Keratinocyte (primary cell): ENCODE data around the gene SVOP. TPM values are rescaled to one million over a fixed set of nuclear protein-coding genes. Genes with fewer than 3 reads are reported as not detected.

Experiments used
- DNase-seq: peaks from one replicate; pipeline ENCODE4 v3.0.0-alpha.2; 2011; ENCODE audit warnings: low read depth, missing footprints, low spot score
- FAIRE-seq: peaks from 2 replicates; lab custom pipeline; 2011; peaks lifted over from hg19 to GRCh38; lab: Jason Lieb, UNC
- H2AFZ ChIP-seq: 2 replicates; pipeline ENCODE4 v1.6.0; 2012; ENCODE audit warnings: low read length, control low read depth, inconsistent platforms; ENCODE audit not compliant: control insufficient read depth
- H3K27ac ChIP-seq: 2 replicates; pipeline ENCODE4 v1.5.1; 2011; ENCODE audit warnings: low read length; ENCODE audit not compliant: control insufficient read depth, insufficient read depth
- H3K27me3 ChIP-seq: 3 replicates; pipeline ENCODE4 v1.6.0; 2011; ENCODE audit warnings: low read length; ENCODE audit not compliant: control insufficient read depth, insufficient read depth; ENCODE audit errors: extremely low read depth
- H3K36me3 ChIP-seq, 2 experiments: 2 replicates in 1 of 2; 3 replicates in 1 of 2; pipeline ENCODE4 v1.5.1; 2011; ENCODE audit warnings: low read length in 2 of 2, mild to moderate bottlenecking in 1 of 2; ENCODE audit not compliant: control insufficient read depth in 2 of 2, insufficient read depth in 2 of 2; ENCODE audit errors: extremely low read depth in 1 of 2
- H3K4me1 ChIP-seq: 3 replicates; pipeline ENCODE4 v1.5.1; 2011; ENCODE audit warnings: low read length; ENCODE audit not compliant: control insufficient read depth, insufficient read depth; ENCODE audit errors: extremely low read depth
- H3K4me2 ChIP-seq: 3 replicates; pipeline ENCODE4 v1.6.0; 2011; ENCODE audit warnings: low read depth, low read length; ENCODE audit not compliant: control insufficient read depth, insufficient read depth; ENCODE audit errors: extremely low read depth
- H3K4me3 ChIP-seq, 3 experiments: fragments of 200-600 bp in 1 of 3; sonication (generic) in 1 of 3; 2 replicates in 2 of 3; 3 replicates in 1 of 3; pipeline ENCODE4 v1.5.1; 2011 to 2016; ENCODE audit warnings: low read length in 3 of 3, mild to moderate bottlenecking in 3 of 3, control low read depth in 2 of 3, inconsistent platforms in 1 of 3, low read depth in 1 of 3, mixed read lengths in 1 of 3, mixed run types in 1 of 3, moderate library complexity in 1 of 3; ENCODE audit not compliant: control insufficient read depth in 2 of 3, insufficient read depth in 2 of 3; ENCODE audit errors: extremely low read depth in 1 of 3
- H3K79me2 ChIP-seq: 2 replicates; pipeline ENCODE4 v1.6.0; 2012; ENCODE audit warnings: low read length; ENCODE audit not compliant: control insufficient read depth, insufficient read depth
- H3K9ac ChIP-seq: 3 replicates; pipeline ENCODE4 v1.6.0; 2011; ENCODE audit warnings: low read length; ENCODE audit not compliant: control insufficient read depth, insufficient read depth; ENCODE audit errors: extremely low read depth
- H3K9me1 ChIP-seq: 3 replicates; pipeline ENCODE4 v1.6.0; 2011; ENCODE audit warnings: low read length; ENCODE audit not compliant: control insufficient read depth, insufficient read depth; ENCODE audit errors: extremely low read depth
- H3K9me3 ChIP-seq: 2 replicates; pipeline ENCODE4 v1.5.1; 2012; ENCODE audit warnings: low read depth, low read length; ENCODE audit not compliant: control insufficient read depth
- H4K20me1 ChIP-seq: 3 replicates; pipeline ENCODE4 v1.6.0; 2011; ENCODE audit warnings: low read length; ENCODE audit not compliant: control insufficient read depth, insufficient read depth; ENCODE audit errors: extremely low read depth
- EZH2 ChIP-seq: IDR thresholded peaks from one replicate; pipeline ENCODE4 v1.6.1; 2012; ENCODE audit warnings: inconsistent platforms, mild to moderate bottlenecking, low read length, moderate library complexity
- dilution Hi-C: fragments of 300-500 bp; cut with MboI; formaldehyde crosslinking; loops from one replicate; pipeline ENCODE4 v1.7.0; 2020; ENCODE audit warnings: low sequenced_read_pairs; ENCODE audit not compliant: extremely low pct_ligation_motif_present
- polyA plus RNA-seq, 5 experiments: library from polyadenylated mRNA; depleted of rRNA in 3 of 5; stranded (reverse) in 3 of 5; stranded (forward) in 1 of 5; unstranded in 1 of 5; fragments of >200 nt; gene quantifications; 1 replicate in 1 of 5; 2 replicates in 3 of 5; 3 replicates in 1 of 5; pipeline versions ENCODE4 v1.2.1 to v1.2.3, GENCODE V29; 2011 to 2012; ENCODE audit warnings: missing spikeins in 2 of 5, low read depth in 1 of 5, low replicate concordance in 1 of 5
- TF ChIP-seq, protein P1 (sequence below), 3 experiments: IDR thresholded peaks in 1 of 3; conservative IDR thresholded peaks in 1 of 3; optimal IDR thresholded peaks in 1 of 3; 2 replicates in 2 of 3; 3 replicates in 1 of 3; pipeline versions ENCODE3 to v1.5.1; 2011; ENCODE audit warnings: low read length in 3 of 3, mild to moderate bottlenecking in 3 of 3, moderate library complexity in 2 of 3, control low read depth in 1 of 3, inconsistent platforms in 1 of 3; ENCODE audit not compliant: insufficient read depth in 2 of 3; ENCODE audit errors: extremely low read depth in 1 of 3

SVOP gene
- polyA plus RNA-seq, 1 donor (not counting 4 experiments of a cell fraction or from before 2014, with no cell fraction given) = not detected

DNA sequence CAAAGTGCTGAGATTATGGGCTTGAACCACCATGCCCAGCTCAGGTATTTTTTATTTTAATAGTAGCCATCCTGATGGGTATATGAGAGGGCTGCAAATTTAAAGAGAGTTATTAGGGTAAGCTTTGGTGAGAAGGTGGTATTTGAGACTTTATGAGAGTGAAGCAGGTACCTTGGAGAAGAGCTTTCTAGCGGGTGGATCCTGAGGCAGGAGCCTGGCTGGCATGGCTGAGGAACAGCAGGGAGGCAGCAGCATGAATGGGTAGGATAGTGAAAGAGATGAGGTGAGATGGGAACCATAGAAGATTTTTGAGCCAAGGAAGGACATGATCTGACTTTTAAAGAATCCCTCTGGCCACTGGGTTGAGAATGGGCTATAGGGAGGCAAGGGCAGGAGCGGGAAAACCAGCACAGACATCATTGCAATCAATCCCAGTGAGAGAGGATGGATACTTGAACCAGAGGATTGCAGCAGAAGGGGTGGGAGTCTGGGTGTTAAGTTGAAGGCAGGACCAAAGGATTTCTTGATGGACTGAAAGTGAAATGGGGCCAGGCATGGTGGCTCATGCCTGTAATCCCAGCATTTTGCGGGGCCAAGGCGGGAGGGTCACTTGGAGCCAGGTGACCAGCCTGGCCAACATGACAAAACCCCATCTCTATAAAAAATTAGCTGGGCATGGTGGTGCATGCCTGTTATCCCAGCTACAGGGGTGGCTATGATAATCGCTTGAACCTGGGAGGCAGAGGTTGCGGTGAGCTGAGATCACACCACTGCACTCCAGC, 5.7 kb downstream of the SVOP start:
- no peaks in the 10 kb centered on the region for H3K9me1 ChIP-seq
- H4K20me1 ChIP-seq = no peaks in the 10 kb centered on the region
- no peak overlapping the region for H3K4me3 ChIP-seq
- H2AFZ ChIP-seq = no peak overlapping the region
- H3K4me2 ChIP-seq = no peak overlapping the region
- no peak overlapping the region for H3K9ac ChIP-seq
- H3K27ac ChIP-seq = no peak overlapping the region
- no peak for TF ChIP-seq EZH2
- TF ChIP-seq, protein P1, sequence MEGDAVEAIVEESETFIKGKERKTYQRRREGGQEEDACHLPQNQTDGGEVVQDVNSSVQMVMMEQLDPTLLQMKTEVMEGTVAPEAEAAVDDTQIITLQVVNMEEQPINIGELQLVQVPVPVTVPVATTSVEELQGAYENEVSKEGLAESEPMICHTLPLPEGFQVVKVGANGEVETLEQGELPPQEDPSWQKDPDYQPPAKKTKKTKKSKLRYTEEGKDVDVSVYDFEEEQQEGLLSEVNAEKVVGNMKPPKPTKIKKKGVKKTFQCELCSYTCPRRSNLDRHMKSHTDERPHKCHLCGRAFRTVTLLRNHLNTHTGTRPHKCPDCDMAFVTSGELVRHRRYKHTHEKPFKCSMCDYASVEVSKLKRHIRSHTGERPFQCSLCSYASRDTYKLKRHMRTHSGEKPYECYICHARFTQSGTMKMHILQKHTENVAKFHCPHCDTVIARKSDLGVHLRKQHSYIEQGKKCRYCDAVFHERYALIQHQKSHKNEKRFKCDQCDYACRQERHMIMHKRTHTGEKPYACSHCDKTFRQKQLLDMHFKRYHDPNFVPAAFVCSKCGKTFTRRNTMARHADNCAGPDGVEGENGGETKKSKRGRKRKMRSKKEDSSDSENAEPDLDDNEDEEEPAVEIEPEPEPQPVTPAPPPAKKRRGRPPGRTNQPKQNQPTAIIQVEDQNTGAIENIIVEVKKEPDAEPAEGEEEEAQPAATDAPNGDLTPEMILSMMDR (optimal IDR thresholded peaks at IDR 0.05 in 1 of 3, IDR thresholded peaks at IDR 0.05 in 1 of 3, conservative IDR thresholded peaks at IDR 0.05 in 1 of 3; ENCODE audit: extremely low read depth in 1 of 3, insufficient read depth in 2 of 3, low read length in 3 of 3) = no peak
- dilution Hi-C loops = no loop called here
- DNase-seq (no peak), FAIRE-seq (no peak)
- H3K9me3 ChIP-seq = no peaks in the 10 kb centered on the region
- no peaks in the 10 kb centered on the region for H3K4me1 ChIP-seq
- H3K79me2 ChIP-seq = no peaks in the 10 kb centered on the region
- H3K27me3 ChIP-seq = no peaks in the 10 kb centered on the region
- H3K36me3 ChIP-seq = no peaks in the 10 kb centered on the region

DNA sequence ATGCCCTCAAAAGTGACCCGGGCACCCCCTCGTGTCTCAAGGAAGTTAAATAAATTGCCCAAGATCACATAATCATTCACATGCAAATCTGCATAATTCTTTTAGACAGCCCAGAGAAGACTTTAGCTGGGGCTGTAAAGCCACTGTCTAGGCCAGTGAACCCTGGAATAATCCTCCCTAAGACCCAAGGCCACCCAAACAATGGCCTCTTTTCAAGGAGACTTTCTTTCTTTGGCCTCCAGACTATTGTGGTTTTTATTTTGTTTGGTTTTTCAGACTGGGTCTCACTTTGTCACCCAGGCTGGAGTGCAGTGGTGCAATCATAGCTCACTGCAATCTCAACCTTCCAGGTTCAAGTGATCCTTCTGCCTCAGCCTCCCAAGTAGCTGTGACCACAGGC, 10.6 kb downstream of the SVOP start:
- TF ChIP-seq, protein P1 (optimal IDR thresholded peaks at IDR 0.05 in 1 of 3, IDR thresholded peaks at IDR 0.05 in 1 of 3, conservative IDR thresholded peaks at IDR 0.05 in 1 of 3; ENCODE audit: extremely low read depth in 1 of 3, insufficient read depth in 2 of 3, low read length in 3 of 3) = no peak
- no peak for TF ChIP-seq EZH2
- Histone ChIP-seq H3K4me2 (no peak overlapping the region), H3K9me3 (no peaks in the 10 kb centered on the region), H4K20me1 (no peaks in the 10 kb centered on the region), H2AFZ (no peak overlapping the region), H3K4me1 (no peaks in the 10 kb centered on the region), H3K36me3 (no peaks in the 10 kb centered on the region), H3K27ac (no peak overlapping the region), H3K79me2 (no peaks in the 10 kb centered on the region), H3K4me3 (no peak overlapping the region), H3K9me1 (no peaks in the 10 kb centered on the region), H3K9ac (no peak overlapping the region), H3K27me3 (no peaks in the 10 kb centered on the region)
- DNase-seq (no peak), FAIRE-seq (no peak)
- dilution Hi-C loops = no loop called here
